Endometrial microvascular endothelial cells (primary cell): ENCODE data around the gene CDKN1B. TPM values are rescaled to one million over a fixed set of nuclear protein-coding genes. Genes with fewer than 3 reads are reported as not detected.
"Not testable (repeated sequence)": the region's sequence is repeated elsewhere in the genome, so short reads cannot be mapped to it uniquely, and the experiment has no call there.

Experiments
- in situ Hi-C: cut with HindIII; loops from 2 replicates; pipeline ENCODE4 v1.10.0; 2017; ENCODE audit warnings: low sequenced_read_pairs, low pct_unique_long_range_greater_than_20kb; ENCODE audit errors: inconsistent ontology term
- total RNA-seq: library from RNA; depleted of rRNA; stranded (reverse); fragments of >200 nt; gene quantifications from one replicate; pipeline ENCODE4 v1.2.3, GENCODE V29; 2015; ENCODE audit errors: inconsistent ontology term

The CDKN1B gene
- total RNA-seq, 1 donor from 2014 or later = 26.1 TPM

- in situ Hi-C loops = no loop called here
These were observed 4.8 kb downstream of the CDKN1B start for GRCh38 chr12:12721814-12722434.

GRCh38 chr12:12722435-12723148, 5.4 kb downstream of the CDKN1B start:
- in situ Hi-C loops = no loop called here

GRCh38 chr12:12723149-12723680, 6.0 kb downstream of the CDKN1B start:
- in situ Hi-C loops = no loop called here

GRCh38 chr12:12723681-12724420, 6.7 kb downstream of the CDKN1B start:
- in situ Hi-C loops = no loop called here

- in situ Hi-C loops = no loop called here
These were observed 7.4 kb downstream of the CDKN1B start for GRCh38 chr12:12724421-12725085.

- in situ Hi-C loops = no loop called here
These were observed 8.2 kb downstream of the CDKN1B start for GRCh38 chr12:12725086-12725955.

GRCh38 chr12:12725956-12726554, 8.9 kb downstream of the CDKN1B start:
- in situ Hi-C loops = no loop called here

- in situ Hi-C loops = no loop called here
These were observed 9.5 kb downstream of the CDKN1B start for GRCh38 chr12:12726555-12727093.

GRCh38 chr12:12731178-12731577, 14.0 kb downstream of the CDKN1B start:
- in situ Hi-C loops = no loop called here

GRCh38 chr12:12731785-12732184, 14.6 kb downstream of the CDKN1B start:
- in situ Hi-C loops = no loop called here

- in situ Hi-C loops = no loop called here
These were observed 15.9 kb downstream of the CDKN1B start for GRCh38 chr12:12733118-12733517.

- in situ Hi-C loops = no loop called here
These were observed 16.9 kb downstream of the CDKN1B start for GRCh38 chr12:12734054-12734453.

GRCh38 chr12:12734561-12735071, 17.4 kb downstream of the CDKN1B start:
- in situ Hi-C loops = no loop called here

GRCh38 chr12:12735301-12735700, 18.1 kb downstream of the CDKN1B start:
- in situ Hi-C loops = no loop called here

- in situ Hi-C loops = no loop called here
These were observed 19.9 kb downstream of the CDKN1B start for GRCh38 chr12:12736759-12737676.

GRCh38 chr12:12738152-12738551, 21.0 kb downstream of the CDKN1B start:
- in situ Hi-C loops = not testable (repeated sequence)

- in situ Hi-C loops = no loop called here
These were observed 24.5 kb downstream of the CDKN1B start for GRCh38 chr12:12741660-12742059.
